ENCODE results near the gene MEF2B.
"Not testable (repeated sequence)": the region's sequence is repeated elsewhere in the genome, so short reads cannot be mapped to it uniquely, and the experiment has no call there.

Gene MEF2B

GRCh38 chr19:19126102-19126501, 44.0 kb downstream of the MEF2B start:
- DNase-seq (ENCODE audit: low read depth in 2 of 2): no peak

GRCh38 chr19:19123386-19123785, 46.7 kb downstream of the MEF2B start:
- no peak for DNase-seq (ENCODE audit: low read depth in 2 of 2)

GRCh38 chr19:19122902-19123301, 47.2 kb downstream of the MEF2B start:
- no peak for DNase-seq (ENCODE audit: low read depth in 2 of 2)

- DNase-seq (ENCODE audit: low read depth in 2 of 2): no peak
Measured at GRCh38 chr19:19121371-19121770, 48.7 kb downstream of the MEF2B start.

GRCh38 chr19:19120308-19121231, 49.5 kb downstream of the MEF2B start:
- DNase-seq (ENCODE audit: low read depth in 2 of 2): peak in 1 of 2 donors; percentile 27

- DNase-seq (ENCODE audit: low read depth in 2 of 2): no peak
Measured at GRCh38 chr19:19119325-19120237, 50.5 kb downstream of the MEF2B start.

GRCh38 chr19:19115954-19116353, 54.1 kb downstream of the MEF2B start:
- DNase-seq (ENCODE audit: low read depth in 2 of 2): no peak

GRCh38 chr19:19113040-19113626, 56.9 kb downstream of the MEF2B start:
- no peak for DNase-seq (ENCODE audit: low read depth in 2 of 2)

- DNase-seq (ENCODE audit: low read depth in 2 of 2): no peak
Measured at GRCh38 chr19:19111967-19112580, 58.0 kb downstream of the MEF2B start.

- no peak for DNase-seq (ENCODE audit: low read depth in 2 of 2)
Measured at GRCh38 chr19:19111136-19111835, 58.8 kb downstream of the MEF2B start.

GRCh38 chr19:19110410-19111135, 59.5 kb downstream of the MEF2B start:
- peak in 1 of 2 donors; percentile 13 for DNase-seq (ENCODE audit: low read depth in 2 of 2)

- no peak for DNase-seq (ENCODE audit: low read depth in 2 of 2)
Measured at GRCh38 chr19:19109601-19110000, 60.5 kb downstream of the MEF2B start.

GRCh38 chr19:19107654-19108053, 62.4 kb downstream of the MEF2B start:
- no peak for DNase-seq (ENCODE audit: low read depth in 2 of 2)

- DNase-seq (ENCODE audit: low read depth in 2 of 2): not testable (repeated sequence)
Measured at GRCh38 chr19:19106938-19107337, 63.1 kb downstream of the MEF2B start.

GRCh38 chr19:19106056-19106551, 64.0 kb downstream of the MEF2B start:
- DNase-seq (ENCODE audit: low read depth in 2 of 2): no peak

- DNase-seq (ENCODE audit: low read depth in 2 of 2): no peak
Measured at GRCh38 chr19:19105365-19106055, 64.6 kb downstream of the MEF2B start.

GRCh38 chr19:19103167-19103566, 66.9 kb downstream of the MEF2B start:
- DNase-seq (ENCODE audit: low read depth in 2 of 2): no peak

- DNase-seq (ENCODE audit: low read depth in 2 of 2): not testable (repeated sequence)
Measured at GRCh38 chr19:19102566-19102965, 67.5 kb downstream of the MEF2B start.

GRCh38 chr19:19101540-19101939, 68.5 kb downstream of the MEF2B start:
- DNase-seq (ENCODE audit: low read depth in 2 of 2): no peak
